AG04450 (cell line): Measurements from ENCODE around the gene PTGDR2. TPM values are rescaled to one million over a fixed set of nuclear protein-coding genes. Genes with fewer than 3 reads are reported as not detected.

Experiments used
- CTCF ChIA-PET: fragments of 300-600, 350-600 bp; formaldehyde crosslinking; extraction: SDS; loops from one replicate; lab custom pipeline; 2022; ENCODE audit warnings: antibody characterized with exemption, inconsistent platforms; lab: Charles Lee
- POLR2A ChIA-PET: fragments of 350-600 bp; formaldehyde crosslinking; extraction: SDS; loops from one replicate; lab custom pipeline; 2021; ENCODE audit warnings: antibody characterized with exemption, inconsistent platforms; lab: Yijun Ruan, JAX
- DNase-seq: peaks from one replicate; pipeline ENCODE4 v3.0.0-alpha.2; 2011; ENCODE audit warnings: low read depth, low spot score
- H3K27ac ChIP-seq: one replicate; pipeline ENCODE4 v1.5.1; 2012; ENCODE audit warnings: low read depth, low read length, control low read depth
- H3K27me3 ChIP-seq: one replicate; pipeline ENCODE4 v1.6.0; 2012; ENCODE audit warnings: low read length; ENCODE audit not compliant: control insufficient read depth, insufficient read depth
- H3K4me3 ChIP-seq: 2 replicates; pipeline ENCODE4 v1.5.1; 2011; ENCODE audit warnings: mild to moderate bottlenecking, low read depth, low read length, control low read depth
- H3K9me3 ChIP-seq: 2 replicates; pipeline ENCODE4 v1.5.1; 2012; ENCODE audit warnings: low read length; ENCODE audit not compliant: control insufficient read depth, insufficient read depth
- polyA plus RNA-seq: library from polyadenylated mRNA; depleted of rRNA; stranded (reverse); fragments of >200 nt; gene quantifications from 2 replicates; pipeline ENCODE4 v1.2.3, GENCODE V29; 2011
- TF ChIP-seq, protein P1 (sequence below): IDR thresholded peaks from 2 replicates; pipeline ENCODE4 v1.5.1; 2011; ENCODE audit warnings: low read depth, low read length, control low read depth, inconsistent platforms

PTGDR2 gene
- polyA plus RNA-seq, 1 experiment: 0.92 TPM

DNA sequence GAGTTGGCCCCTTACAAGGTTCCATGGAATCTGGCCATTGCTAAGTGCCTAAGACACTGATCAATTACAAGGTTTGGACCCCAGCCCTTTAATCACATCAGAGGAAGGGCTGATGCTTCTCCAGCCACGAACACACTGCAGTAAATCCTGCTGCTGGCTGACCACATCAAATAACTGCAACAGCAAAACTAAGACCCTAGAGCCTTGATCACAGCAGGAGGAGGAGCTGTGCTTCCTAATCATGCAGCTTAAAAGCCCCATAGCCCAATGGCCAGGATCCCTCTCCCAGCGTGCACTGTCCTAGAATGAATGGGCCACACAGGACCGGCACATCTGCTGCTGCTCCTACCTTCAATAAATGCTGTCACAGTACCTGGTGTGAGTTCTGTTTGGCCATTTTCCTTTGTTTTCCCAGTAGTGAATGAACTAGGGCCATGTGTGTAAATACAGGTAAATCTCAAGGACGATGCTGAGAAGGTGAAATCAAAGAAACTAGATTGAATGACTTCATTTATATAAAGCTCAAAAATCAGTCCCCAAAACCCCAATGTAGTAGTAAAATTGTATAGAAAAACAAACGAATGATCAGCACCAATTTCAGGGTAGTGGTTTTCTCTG is 24.3 kb upstream of the PTGDR2 start:
- ChIA-PET CTCF (no interaction called here), POLR2A (no interaction called here)
- H3K9me3 ChIP-seq: no peaks in the 10 kb centered on the region

DNA sequence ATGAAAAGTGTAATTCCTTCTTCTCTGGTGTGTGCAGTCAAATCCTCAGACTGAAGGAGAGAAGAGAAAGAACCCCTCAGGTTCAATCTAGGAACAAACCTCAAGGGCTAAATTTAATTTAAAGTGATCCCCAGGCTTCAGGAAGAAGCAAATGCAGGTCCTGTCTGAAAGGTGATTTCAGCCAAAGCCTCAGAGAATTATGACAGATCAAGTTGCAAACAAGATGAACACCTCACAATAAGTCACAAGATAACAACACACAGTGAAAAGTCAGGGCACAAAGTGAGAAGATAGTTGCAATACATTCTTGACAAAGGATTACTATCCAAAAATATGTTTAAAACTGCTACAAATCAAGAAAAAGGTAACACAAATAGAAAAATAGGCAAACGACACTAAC is 23.4 kb upstream of the PTGDR2 start:
- TF ChIP-seq, protein P1, sequence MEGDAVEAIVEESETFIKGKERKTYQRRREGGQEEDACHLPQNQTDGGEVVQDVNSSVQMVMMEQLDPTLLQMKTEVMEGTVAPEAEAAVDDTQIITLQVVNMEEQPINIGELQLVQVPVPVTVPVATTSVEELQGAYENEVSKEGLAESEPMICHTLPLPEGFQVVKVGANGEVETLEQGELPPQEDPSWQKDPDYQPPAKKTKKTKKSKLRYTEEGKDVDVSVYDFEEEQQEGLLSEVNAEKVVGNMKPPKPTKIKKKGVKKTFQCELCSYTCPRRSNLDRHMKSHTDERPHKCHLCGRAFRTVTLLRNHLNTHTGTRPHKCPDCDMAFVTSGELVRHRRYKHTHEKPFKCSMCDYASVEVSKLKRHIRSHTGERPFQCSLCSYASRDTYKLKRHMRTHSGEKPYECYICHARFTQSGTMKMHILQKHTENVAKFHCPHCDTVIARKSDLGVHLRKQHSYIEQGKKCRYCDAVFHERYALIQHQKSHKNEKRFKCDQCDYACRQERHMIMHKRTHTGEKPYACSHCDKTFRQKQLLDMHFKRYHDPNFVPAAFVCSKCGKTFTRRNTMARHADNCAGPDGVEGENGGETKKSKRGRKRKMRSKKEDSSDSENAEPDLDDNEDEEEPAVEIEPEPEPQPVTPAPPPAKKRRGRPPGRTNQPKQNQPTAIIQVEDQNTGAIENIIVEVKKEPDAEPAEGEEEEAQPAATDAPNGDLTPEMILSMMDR: no peak
- DNase-seq: no peak
- Histone ChIP-seq H3K9me3 (no peaks in the 10 kb centered on the region), H3K27ac (no peak overlapping the region), H3K4me3 (no peak overlapping the region), H3K27me3 (no peaks in the 10 kb centered on the region)
- POLR2A ChIA-PET: no interaction called here
- CTCF ChIA-PET: no interaction called here

More for the DNA sequence above, 24.3 kb upstream of the PTGDR2 start:
- no peak for DNase-seq
- TF ChIP-seq, protein P1: no peak
- Histone ChIP-seq H3K27me3 (no peaks in the 10 kb centered on the region), H3K27ac (no peak overlapping the region), H3K4me3 (no peak overlapping the region)

DNA sequence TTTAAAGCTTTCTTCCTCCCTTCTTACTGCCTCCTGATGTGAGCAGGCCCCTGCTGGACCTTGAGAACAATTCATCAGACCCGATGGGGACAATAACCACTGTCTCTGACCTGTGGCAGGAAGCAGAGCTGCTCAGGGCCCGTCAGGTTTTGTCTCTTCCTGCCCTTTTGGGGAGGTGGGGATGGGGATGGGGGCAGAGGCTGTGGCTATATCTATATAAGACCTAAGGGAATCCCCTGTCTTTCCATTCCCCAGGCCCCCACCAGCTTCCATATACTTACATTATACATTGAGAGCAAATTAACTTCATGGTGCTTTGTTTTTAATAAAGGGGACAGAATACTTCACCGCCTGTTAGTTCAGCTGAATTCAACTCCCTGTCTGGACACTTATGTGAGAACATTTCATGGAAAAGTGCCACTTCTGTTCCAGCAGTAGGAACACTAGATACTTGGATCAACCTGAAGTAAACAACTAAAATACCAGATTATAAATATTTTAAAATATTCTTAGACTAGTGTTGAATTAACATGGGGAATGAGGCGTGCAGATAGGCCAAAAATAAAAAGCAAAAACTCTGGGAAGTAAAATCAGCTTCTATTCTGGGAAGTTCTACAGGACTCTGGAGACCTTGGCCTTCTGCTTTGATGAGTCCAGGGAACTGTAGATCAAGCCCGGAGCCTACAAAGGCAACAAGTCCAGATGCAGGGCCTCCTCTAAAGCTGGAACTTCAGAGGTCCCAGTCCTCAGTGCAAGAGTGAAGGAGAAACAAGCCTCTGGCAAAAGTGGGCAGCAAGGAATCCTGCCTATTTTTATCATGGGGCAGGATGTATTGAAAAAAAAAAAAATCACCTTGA is 22.7 kb upstream of the PTGDR2 start:
- no peaks in the 10 kb centered on the region for H3K27me3 ChIP-seq
- CTCF ChIA-PET: interaction anchor here (1.4 to 2.3 kb wide), 3 partner anchors 9 to 48 kb away, joined by 8 to 11 read pairs (median 10); no protein-coding TSS in a partner anchor
- H3K4me3 ChIP-seq: no peak overlapping the region
- POLR2A ChIA-PET: no interaction called here
- H3K9me3 ChIP-seq: no peaks in the 10 kb centered on the region
- DNase-seq: no peak
- TF ChIP-seq, protein P1: no peak
- no peak overlapping the region for H3K27ac ChIP-seq

DNA sequence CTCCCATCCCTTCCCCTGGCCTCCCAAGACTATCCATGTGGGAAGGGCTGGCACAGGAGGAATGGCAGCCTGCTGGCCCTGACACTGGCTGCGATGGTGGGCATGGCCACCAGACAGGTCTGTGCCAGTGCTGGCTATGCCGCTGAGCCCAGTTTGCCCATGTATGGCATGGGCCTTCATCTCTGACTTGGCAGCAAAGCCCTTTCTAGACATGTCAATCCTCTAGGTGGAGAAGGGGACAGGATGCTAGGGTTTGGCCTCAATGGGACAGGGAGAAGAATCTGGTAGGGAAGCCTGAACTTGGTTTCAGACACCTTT is 20.4 kb upstream of the PTGDR2 start:
- no peaks in the 10 kb centered on the region for H3K27me3 ChIP-seq
- no peak for DNase-seq
- H3K27ac ChIP-seq: no peak overlapping the region
- TF ChIP-seq, protein P1: no peak
- POLR2A ChIA-PET: no interaction called here
- H3K9me3 ChIP-seq: no peaks in the 10 kb centered on the region
- CTCF ChIA-PET: no interaction called here
- H3K4me3 ChIP-seq: no peak overlapping the region
